Kidney capillary endothelial cell (primary cell): Measurements from ENCODE around the gene HDAC9.

Experiments used
- DNase-seq: peaks from one replicate; pipeline ENCODE4 v3.0.0-alpha.2; 2018; ENCODE audit warnings: low spot score

Gene HDAC9

DNA sequence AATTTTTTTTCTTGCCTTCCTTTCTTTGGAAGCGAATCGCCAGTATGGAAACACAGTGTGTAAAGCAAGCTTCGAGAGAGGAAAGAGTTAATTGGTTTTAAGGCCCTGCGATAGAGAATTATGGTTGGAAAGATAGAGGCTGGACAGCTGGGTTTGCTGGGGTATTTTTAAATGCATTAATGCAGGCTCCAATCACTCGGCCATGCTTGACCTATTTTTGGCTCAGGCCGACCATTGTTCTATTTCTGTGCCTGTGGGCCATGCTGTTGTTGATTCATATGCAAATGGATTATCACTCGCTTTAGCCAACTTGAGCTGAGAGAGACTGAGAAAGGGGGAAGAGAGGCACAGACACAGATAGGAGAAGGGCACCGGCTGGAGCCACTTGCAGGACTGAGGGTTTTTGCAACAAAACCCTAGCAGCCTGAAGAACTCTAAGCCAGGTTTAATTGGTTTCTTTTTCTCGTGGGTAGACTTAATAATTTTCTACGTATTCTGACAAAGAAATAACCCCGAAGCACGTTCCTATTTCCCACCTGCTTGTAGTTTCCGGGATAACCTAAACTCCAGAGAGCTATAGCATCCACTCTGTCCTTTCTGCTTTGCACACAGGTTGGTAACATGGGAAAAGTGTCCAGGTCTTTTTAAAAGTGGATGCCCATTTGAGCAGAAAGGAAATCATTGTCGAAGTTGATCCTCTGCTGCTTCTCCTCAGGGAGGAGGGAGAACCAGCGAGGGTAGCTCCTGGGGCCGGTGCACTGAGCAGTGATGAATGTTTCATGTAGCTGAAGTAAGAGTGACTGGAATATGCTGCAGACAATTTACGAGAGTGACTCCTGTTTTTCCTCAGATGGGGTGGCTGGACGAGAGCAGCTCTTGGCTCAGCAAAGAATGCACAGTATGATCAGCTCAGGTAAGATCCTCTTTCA, at the start of gene HDAC9:
HDAC9 (plus strand) TSS at position 338 of the 929 bp plus-strand sequence; CDS start at position 892, 554 bp downstream.
- peak; percentile 71 for DNase-seq

DNA sequence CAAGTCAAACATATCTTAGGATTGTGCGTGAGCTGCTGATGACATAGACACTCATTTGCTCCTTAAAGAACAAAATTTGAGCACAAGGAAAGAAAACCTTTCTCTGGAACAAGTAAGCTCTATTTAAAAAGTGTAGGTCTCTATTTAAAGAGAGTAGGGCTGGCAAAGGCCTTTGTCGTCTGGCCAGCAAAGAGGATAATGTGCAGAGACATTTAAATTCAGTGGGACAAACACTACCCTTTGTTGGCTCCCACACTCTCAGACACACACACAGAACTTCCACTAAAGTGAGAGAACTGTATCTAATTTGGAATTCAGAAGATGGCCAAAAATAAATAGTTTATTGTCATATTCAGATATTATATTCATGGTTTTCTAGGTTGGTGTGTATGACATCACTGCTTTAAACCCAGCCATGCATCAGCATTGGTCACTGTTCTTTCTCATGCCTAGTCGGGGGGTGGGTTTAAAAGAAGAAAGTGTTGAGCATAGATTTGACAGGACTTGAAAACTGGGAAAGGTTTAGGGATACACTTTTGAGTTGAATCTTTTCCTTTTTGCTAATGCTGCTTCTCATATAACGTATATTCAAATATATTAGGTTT, 49.5 kb upstream of the HDAC9 start:
- no peak for DNase-seq

DNA sequence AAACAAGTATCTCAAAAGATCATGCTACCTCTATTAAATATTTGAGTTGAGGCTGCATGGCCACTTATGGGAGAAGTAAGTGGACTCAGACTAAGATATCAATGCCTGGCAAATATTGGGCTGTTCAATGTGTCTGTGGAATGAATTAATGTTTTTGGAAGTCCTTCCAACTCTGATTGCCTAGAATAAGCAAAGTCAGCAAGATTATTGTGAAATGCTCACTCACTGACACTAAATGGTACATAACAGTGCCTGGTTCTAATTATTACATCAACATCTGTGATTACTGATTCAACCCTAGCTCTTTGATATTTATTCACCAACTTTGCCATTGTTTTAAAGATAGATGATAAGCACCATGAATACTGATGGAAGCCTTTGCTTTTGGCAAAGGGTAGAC, 45.5 kb upstream of the HDAC9 start:
- no peak for DNase-seq

DNA sequence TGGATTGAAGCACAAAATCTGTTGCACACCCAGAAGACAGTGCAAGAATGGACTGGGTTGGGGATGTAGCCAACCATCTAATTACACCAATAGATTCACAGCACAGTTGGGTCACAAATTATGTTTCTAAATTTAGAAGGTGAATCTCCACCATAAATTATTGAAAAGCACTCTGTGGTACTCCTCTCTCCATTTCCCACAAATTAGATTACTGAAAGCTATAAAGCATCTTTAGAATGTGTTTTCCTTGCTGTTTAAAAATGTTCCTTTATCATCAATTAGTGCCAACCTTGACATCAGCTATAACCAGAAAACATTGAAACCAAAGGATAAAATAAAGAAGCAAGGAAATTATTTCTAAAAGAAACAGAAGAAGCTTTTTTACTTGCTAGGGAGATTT, 39.9 kb upstream of the HDAC9 start:
- DNase-seq = no peak

- DNase-seq = no peak
Measured at GRCh38 chr7:18457832-18458231, 37.7 kb upstream of the HDAC9 start.

DNA sequence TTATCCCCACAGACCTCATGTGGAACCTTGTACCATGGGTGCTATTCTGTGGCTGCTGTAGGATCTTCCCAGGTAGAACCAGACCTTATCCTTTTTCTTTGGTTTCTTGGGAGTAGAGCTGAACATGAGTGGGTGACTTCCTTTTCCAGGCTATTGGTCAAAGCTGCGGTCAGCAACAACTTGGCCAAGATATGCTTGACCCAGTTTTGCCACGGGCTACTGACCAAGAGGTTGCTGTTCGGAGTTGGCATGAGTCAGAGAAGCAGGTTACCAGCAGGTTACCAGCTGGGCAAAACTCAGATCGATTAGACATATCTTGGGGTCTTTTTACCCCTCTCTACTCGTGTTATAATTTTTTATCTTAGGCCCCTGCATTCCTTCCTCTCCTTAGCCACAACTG, 36.7 kb upstream of the HDAC9 start:
- no peak for DNase-seq

DNA sequence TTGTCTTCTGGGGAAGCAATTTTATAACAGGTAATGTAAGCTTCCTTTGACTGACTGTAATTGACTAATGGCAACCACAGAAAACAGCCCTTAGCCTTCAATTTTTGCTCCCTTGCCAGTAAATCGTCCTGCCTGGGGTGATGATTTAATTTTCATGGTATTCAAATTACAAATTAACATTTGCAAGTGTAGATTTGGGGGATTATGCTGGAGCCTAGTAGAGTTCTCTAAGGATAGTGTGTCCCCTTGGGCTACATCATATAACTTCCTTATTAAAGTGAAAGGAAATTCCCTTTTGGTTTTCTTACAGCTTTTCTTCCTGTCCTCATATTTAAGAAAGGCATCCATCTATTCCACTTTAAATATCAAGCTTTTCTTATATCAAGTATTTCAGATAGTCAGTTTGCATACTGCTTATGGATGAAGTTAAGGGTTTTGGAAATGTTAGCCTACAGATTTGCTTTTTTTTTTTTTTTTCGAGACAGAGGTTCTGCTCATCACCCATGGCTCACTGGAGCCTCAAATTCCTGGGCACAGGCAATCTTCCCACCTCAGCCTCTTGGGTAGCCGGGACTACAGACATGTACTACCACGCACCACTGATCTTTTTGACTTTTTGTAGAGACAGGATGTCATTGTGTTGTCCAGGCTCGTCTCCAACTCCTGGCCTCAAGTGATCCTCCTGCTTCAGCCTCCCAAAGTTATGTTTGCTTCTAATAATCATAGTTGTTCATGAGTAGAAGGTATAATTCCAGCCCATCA, 35.9 kb upstream of the HDAC9 start:
- no peak for DNase-seq

- no peak for DNase-seq
Measured at GRCh38 chr7:18461785-18462467, 33.6 kb upstream of the HDAC9 start.

- no peak for DNase-seq
Measured at GRCh38 chr7:18464830-18465229, 30.7 kb upstream of the HDAC9 start.

DNA sequence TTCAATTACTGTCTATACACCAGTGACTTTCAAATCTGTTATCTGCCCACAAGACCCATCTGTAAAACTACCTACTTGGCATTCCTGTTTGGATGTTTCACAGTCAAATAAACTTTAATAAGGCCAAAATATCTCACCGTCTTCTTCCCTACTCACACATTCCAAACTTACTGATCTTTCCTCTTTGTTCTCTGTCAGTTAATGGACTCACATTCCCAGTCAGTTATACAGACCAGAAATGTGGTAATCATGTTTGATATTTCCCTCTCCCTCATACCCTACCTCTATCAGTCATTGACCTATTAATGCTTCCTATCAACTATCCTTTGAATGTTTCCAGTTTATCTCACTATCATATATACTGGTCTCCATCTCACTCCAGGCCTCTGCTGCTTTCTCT, 28.5 kb upstream of the HDAC9 start:
- no peak for DNase-seq

- no peak for DNase-seq
Measured at GRCh38 chr7:18468795-18469194, 26.8 kb upstream of the HDAC9 start.

DNA sequence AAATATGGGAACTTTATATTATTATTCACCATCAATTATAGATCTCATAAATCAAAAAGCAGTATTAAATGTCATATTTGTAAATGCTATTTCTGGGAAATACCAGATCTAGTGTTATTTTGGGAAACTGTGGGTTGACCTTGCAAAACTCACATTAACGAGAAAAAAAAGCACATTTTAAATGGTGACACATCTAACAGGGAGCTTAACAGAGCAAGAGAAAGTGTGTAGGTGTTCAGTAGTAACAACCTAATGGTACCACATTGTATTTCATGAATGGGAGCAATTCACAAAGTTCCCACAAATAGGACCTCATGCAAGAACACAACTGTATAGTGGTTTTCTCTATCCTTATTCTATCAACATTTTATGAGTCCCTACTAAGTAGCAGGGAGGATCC, 26.2 kb upstream of the HDAC9 start:
- DNase-seq = no peak

GRCh38 chr7:18471476-18472160, 23.9 kb upstream of the HDAC9 start:
- DNase-seq = no peak

- no peak for DNase-seq
Measured at GRCh38 chr7:18472161-18472483, 23.4 kb upstream of the HDAC9 start.

- no peak for DNase-seq
Measured at GRCh38 chr7:18473119-18473518, 22.4 kb upstream of the HDAC9 start.

DNA sequence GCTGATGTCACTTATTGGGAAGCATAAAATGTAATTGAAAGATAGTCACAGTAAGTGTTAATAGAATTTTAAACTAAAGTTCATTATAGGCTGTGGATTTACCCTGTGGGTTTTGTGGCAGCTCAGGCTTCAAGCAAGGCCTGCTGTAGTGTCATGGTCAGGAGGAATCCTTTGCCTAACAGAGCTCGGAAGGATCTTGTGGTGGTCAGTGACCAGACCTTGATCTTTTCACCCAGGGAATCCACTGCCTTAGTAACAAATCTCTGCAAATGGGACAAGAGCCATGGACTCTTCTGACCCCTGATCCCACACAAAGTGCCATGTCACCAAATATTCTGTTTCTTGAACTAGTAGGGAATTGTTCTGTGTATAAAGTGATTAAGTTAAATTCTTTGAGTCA, 20.6 kb upstream of the HDAC9 start:
- DNase-seq = no peak

DNA sequence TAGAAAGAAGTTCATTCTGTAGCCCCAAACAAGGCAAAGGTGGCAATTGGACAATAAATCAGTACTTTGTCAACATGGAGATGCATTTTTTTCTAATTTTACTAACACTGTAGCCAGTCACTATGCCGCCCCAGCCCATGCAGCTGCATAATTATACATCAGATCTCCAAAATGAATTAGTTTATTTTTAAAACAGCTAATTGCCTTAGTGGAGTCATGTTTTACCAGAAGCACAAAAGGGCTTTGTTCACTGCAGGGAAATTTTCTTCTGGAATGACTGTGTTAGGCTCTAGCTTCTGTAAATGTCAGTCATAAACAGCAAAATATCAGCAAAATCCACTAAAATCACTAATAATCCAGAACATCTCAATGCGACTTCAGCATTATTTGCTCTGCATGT, 20.1 kb upstream of the HDAC9 start:
- DNase-seq = no peak

DNA sequence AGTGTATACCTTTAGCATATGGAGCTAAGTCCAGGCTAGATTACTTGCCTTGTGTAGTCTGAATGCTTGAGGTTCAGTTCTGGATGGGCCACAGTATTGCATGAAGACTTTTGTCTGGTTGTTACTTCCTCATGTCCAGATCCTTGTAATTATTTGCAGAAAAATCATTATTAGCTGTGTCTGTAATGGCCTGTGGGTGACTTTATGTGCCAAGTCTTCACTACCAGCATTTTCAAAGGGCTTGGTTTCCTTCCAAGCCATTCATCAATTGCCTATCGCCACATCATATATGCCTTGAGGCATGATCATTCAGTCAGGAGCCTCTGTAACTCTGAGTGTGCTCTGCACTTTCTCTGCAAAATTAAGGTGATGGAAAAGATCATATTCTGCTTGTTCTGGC, 13.8 kb upstream of the HDAC9 start:
- no peak for DNase-seq

GRCh38 chr7:18488049-18488448, 7.5 kb upstream of the HDAC9 start:
- DNase-seq = no peak

- no peak for DNase-seq
Measured at GRCh38 chr7:18489624-18490023, 5.9 kb upstream of the HDAC9 start.

DNA sequence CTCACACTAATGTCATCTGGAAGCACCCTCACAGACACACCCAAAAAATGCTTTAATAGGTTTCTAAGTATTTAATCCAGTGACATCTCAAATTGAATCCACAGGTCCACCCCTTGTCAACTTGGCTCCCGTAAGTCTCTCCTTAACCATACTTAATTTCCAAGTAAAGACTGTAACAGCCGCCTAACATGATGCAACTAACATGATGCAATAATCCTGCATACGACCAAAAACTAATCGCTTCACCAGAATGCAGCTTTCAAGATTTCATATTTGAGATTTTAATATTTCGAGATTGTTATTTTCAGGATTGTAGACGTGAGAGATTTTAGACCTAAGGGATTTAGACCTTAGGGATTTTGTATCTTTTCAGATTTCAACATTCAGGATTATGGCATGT, 3.7 kb upstream of the HDAC9 start:
- no peak for DNase-seq

DNA sequence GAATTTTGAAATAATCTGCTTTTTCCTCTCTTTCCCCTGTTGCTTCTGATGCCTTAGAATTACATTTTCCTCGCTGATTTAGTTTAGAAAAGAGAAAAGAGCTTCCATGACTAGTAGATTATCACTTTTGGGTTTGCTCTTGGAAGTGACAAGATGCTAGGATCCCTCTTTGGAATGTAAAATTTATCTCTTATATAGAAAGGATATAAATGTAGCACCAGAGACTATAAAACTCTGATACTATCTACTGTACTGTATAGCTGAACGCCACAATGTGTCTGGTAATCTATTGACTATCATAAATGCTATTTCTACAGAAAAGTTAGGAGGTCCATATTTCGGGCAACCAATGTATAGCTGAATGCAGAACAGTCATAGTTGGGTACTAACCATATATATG, 1.1 kb upstream of the HDAC9 start:
- DNase-seq = no peak
